C4-2B (cell line): ENCODE data around the gene PLK5.

ENCODE experiments used
- ZFX ChIP-seq: fragments of 450-650 bp; IDR thresholded peaks from 2 replicates; pipeline ENCODE4 v1.6.1; 2017
- TF ChIP-seq, protein P1 (sequence below): fragments of 450-650 bp; conservative IDR thresholded peaks from 2 replicates; pipeline ENCODE4 v1.5.1; 2017; ENCODE audit warnings: mild to moderate bottlenecking

DNA sequence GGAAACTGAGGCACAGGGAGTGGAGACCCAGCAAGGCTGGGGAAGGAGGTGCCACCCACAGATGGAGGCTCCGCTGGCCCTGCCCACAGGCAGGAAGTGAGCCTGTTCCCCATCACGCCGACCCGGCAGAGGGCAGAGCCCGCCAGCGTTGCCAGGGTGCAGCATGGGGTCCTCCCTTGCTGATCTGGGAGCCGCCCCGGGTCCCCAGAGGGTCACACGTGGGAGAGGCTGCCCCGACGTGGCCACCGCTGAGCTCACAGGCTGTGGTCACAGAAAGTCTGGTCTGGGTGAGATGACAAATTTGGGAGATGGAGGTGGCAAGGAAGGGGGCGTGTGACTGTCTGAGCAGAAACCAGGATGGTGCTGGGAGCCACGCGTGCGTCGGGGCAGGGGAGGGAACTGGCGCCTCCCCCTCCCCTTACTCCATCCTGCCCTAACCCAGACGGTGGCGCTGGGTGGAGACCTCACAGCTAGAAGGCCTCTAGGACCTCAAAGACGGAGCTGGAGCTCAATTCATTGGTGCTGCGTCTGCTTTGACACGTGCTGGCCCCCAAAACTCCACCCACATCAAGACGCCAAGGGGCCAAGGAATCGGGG lies 36.5 kb downstream of the PLK5 start:
- TF ChIP-seq, protein P1, sequence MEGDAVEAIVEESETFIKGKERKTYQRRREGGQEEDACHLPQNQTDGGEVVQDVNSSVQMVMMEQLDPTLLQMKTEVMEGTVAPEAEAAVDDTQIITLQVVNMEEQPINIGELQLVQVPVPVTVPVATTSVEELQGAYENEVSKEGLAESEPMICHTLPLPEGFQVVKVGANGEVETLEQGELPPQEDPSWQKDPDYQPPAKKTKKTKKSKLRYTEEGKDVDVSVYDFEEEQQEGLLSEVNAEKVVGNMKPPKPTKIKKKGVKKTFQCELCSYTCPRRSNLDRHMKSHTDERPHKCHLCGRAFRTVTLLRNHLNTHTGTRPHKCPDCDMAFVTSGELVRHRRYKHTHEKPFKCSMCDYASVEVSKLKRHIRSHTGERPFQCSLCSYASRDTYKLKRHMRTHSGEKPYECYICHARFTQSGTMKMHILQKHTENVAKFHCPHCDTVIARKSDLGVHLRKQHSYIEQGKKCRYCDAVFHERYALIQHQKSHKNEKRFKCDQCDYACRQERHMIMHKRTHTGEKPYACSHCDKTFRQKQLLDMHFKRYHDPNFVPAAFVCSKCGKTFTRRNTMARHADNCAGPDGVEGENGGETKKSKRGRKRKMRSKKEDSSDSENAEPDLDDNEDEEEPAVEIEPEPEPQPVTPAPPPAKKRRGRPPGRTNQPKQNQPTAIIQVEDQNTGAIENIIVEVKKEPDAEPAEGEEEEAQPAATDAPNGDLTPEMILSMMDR, result no peak
- no peak for TF ChIP-seq ZFX
